SK-N-SH (cell line): Measurements from ENCODE around the gene KRT74.

Source experiments
- ELF1 ChIP-seq: IDR thresholded peaks from 2 replicates; pipeline ENCODE4 v1.4.0; 2012
- EZH2phosphoT487 ChIP-seq: fragments of 200-600 bp; sonication (generic); IDR thresholded peaks from 2 replicates; pipeline ENCODE4 v1.6.1; 2017; ENCODE audit warnings: low read depth, mixed run types, mild to moderate bottlenecking, antibody characterized with exemption, moderate library complexity, borderline replicate concordance
- POLR2AphosphoS5 ChIP-seq: IDR thresholded peaks from 2 replicates; pipeline ENCODE4 v1.6.1; 2012; ENCODE audit warnings: low read depth, low read length
- RAD21 ChIP-seq: IDR thresholded peaks from 2 replicates; pipeline ENCODE4 v1.6.1; 2012; ENCODE audit warnings: mild to moderate bottlenecking, low read length
- TF ChIP-seq, protein P1 (sequence below): fragments of 200-600 bp; sonication (generic); IDR thresholded peaks from 2 replicates; pipeline ENCODE4 v1.6.1; 2017; ENCODE audit warnings: antibody characterized with exemption, mild to moderate bottlenecking, moderate library complexity
- TF ChIP-seq, protein P2 (sequence below): fragments of 150-350 bp; IDR thresholded peaks from 2 replicates; pipeline ENCODE4 v1.6.1; 2017; ENCODE audit warnings: antibody characterized with exemption, low read length, low read depth, borderline replicate concordance

DNA sequence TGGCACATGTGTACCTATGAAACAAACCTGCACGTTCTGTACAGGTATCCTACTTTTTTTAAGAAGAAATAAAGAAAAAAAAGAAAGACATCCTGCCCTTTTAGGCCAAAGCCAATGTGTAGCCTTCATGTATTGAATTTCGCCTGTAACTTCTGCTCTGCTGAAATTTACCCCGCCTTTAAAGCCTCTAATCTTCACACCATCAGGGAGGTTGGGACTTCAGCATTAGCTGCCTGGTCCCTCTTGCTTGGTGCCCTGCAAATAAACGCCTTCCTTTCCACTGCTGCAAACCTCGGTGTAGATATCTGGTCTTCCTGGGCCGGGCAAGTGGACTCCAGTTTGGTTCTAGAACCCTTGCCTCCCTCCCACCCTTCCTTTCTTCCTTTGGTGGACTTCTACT lies 18.1 kb downstream of the KRT74 start:
- TF ChIP-seq, protein P1, sequence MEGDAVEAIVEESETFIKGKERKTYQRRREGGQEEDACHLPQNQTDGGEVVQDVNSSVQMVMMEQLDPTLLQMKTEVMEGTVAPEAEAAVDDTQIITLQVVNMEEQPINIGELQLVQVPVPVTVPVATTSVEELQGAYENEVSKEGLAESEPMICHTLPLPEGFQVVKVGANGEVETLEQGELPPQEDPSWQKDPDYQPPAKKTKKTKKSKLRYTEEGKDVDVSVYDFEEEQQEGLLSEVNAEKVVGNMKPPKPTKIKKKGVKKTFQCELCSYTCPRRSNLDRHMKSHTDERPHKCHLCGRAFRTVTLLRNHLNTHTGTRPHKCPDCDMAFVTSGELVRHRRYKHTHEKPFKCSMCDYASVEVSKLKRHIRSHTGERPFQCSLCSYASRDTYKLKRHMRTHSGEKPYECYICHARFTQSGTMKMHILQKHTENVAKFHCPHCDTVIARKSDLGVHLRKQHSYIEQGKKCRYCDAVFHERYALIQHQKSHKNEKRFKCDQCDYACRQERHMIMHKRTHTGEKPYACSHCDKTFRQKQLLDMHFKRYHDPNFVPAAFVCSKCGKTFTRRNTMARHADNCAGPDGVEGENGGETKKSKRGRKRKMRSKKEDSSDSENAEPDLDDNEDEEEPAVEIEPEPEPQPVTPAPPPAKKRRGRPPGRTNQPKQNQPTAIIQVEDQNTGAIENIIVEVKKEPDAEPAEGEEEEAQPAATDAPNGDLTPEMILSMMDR: no peak
- no peak for TF ChIP-seq POLR2AphosphoS5
- TF ChIP-seq EZH2phosphoT487: no peak
- no peak for TF ChIP-seq RAD21
- TF ChIP-seq, protein P2, sequence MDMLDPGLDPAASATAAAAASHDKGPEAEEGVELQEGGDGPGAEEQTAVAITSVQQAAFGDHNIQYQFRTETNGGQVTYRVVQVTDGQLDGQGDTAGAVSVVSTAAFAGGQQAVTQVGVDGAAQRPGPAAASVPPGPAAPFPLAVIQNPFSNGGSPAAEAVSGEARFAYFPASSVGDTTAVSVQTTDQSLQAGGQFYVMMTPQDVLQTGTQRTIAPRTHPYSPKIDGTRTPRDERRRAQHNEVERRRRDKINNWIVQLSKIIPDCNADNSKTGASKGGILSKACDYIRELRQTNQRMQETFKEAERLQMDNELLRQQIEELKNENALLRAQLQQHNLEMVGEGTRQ: no peak
- no peak for TF ChIP-seq ELF1
